Adipocyte (in vitro differentiated cells): ENCODE measurements around the gene TEF.

ENCODE experiments used
- DNase-seq: peaks from one replicate; pipeline ENCODE4 v3.0.0-alpha.2; 2015; ENCODE audit warnings: low read depth
- H3K27me3 ChIP-seq: replicated peaks from 2 replicates; pipeline ENCODE4 v1.7.0; 2013; ENCODE audit warnings: mild to moderate bottlenecking, low read length, moderate library complexity; ENCODE audit not compliant: control insufficient read depth, insufficient read depth
- H3K36me3 ChIP-seq: 2 replicates; pipeline ENCODE4 v1.7.0; 2013; ENCODE audit warnings: low read length, mild to moderate bottlenecking, moderate library complexity; ENCODE audit not compliant: control insufficient read depth, insufficient read depth, severe bottlenecking
- H3K4me1 ChIP-seq: 2 replicates; pipeline ENCODE4 v1.7.0; 2013; ENCODE audit warnings: mild to moderate bottlenecking, low read length, moderate library complexity; ENCODE audit not compliant: control insufficient read depth, insufficient read depth
- H3K4me3 ChIP-seq: 2 replicates; pipeline ENCODE4 v1.7.0; 2013; ENCODE audit warnings: mild to moderate bottlenecking, low read length, moderate library complexity
- H3K9ac ChIP-seq: 2 replicates; pipeline ENCODE4 v1.7.0; 2013; ENCODE audit warnings: mild to moderate bottlenecking, low read length, moderate library complexity
- H3K9me3 ChIP-seq: 2 replicates; pipeline ENCODE4 v1.7.0; 2013; ENCODE audit warnings: mild to moderate bottlenecking, low read length, moderate library complexity; ENCODE audit not compliant: control insufficient read depth

The TEF gene

GRCh38 chr22:41366323-41367029 is 15.3 kb upstream of the TEF start:
- Histone ChIP-seq H3K36me3 (no peaks in the 10 kb centered on the region), H3K4me1 (peaks cover 15% of the 10 kb centered on the region), H3K9ac (no peak overlapping the region), H3K4me3 (peak overlapping the region; percentile 18), H3K9me3 (no peaks in the 10 kb centered on the region), H3K27me3 (peaks cover 11% of the 10 kb centered on the region)
- no peak for DNase-seq

DNA sequence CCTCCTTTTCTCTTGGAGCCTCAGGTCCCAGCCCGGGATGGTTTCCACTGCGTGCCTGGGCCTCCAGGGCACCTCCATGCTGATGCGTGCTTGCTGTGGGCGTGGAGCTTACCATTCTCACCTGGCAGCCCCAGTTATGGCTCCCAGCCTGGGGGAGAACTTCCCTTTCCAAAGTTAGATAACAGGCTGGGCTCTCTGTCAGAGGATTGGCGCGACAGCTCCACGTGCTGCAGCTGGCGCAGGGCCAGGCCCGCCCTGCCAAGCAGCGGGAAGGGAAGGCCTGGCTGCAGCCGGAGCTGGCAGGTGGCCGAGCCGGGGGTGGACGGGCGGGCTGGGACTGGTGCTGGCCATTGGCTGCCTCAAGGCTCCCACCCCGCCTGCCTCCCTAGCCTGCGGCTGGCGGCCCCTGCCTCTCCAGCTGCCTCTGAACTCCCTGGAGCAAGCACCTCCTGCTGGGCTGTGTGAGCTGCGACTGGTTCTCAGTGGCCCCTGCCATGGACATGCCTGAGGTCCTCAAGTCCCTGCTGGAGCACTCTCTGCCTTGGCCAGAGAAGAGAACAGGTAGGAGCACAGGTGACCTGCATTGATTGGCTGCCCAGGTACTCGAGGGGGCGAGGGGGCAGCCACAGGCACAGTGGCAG is 14.6 kb upstream of the TEF start:
- peak; percentile 94 for DNase-seq

GRCh38 chr22:41367680-41368542 is 13.8 kb upstream of the TEF start:
- peak overlapping the region; percentile 56 for H3K9ac ChIP-seq
- H3K9me3 ChIP-seq = no peaks in the 10 kb centered on the region
- peak; percentile 40 for DNase-seq
- H3K4me3 ChIP-seq = peak overlapping the region; percentile 49
- H3K4me1 ChIP-seq = peaks cover 15% of the 10 kb centered on the region
- no peaks in the 10 kb centered on the region for H3K36me3 ChIP-seq
- H3K27me3 ChIP-seq = peaks cover 11% of the 10 kb centered on the region

More for the DNA sequence above, 14.6 kb upstream of the TEF start:
- Histone ChIP-seq H3K4me3 (peak overlapping the region; percentile 49), H3K9ac (peak overlapping the region; percentile 56), H3K36me3 (no peaks in the 10 kb centered on the region), H3K4me1 (peaks cover 15% of the 10 kb centered on the region), H3K27me3 (peaks cover 11% of the 10 kb centered on the region), H3K9me3 (no peaks in the 10 kb centered on the region)

DNA sequence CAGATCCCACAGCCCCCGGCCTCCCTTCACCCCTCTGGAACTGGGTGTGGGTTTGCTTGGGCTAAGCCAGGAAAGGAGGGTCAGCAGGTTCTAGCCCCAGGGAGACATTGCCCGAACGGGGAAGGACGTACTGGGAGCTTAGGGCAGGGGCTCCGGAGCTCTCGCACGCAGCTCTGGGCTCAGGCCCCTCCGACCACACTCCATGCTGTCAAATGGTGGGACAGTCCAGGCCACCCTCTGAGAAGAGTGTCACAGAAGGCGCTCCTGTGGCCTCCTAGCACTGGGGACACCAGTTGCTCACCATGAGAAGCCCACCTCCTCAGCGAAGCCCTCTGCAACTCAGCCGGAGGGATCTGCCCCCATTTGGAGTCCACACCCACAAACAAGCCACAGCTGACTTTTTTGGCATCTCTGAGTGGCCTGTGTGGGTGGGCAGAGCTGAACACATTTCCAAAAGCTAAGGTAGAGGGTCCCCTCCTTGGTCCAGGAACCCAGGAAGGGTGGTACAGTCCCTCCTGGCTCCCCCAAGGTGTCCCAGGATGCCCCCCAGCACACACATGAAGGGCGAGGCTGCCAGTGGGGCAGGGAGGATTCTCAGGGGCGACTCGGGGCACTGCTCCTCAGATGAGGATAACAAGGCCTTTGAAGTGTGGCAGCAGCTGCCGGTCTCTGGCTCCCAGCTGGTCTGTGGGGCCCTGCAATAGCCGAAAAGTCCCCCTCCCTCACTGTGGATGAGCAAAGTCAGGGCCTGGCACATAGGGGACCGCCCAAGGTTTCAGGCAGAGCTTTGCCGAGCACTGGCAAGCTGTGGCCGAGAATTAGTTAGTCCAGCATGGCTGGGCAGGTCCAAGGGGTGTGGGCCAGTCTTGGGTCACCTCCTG is 13.0 kb upstream of the TEF start:
- no peaks in the 10 kb centered on the region for H3K9me3 ChIP-seq
- peaks cover 11% of the 10 kb centered on the region for H3K27me3 ChIP-seq
- H3K4me3 ChIP-seq = no peak overlapping the region
- DNase-seq = no peak
- H3K36me3 ChIP-seq = no peaks in the 10 kb centered on the region
- peaks cover 15% of the 10 kb centered on the region for H3K4me1 ChIP-seq
- H3K9ac ChIP-seq = no peak overlapping the region

DNA sequence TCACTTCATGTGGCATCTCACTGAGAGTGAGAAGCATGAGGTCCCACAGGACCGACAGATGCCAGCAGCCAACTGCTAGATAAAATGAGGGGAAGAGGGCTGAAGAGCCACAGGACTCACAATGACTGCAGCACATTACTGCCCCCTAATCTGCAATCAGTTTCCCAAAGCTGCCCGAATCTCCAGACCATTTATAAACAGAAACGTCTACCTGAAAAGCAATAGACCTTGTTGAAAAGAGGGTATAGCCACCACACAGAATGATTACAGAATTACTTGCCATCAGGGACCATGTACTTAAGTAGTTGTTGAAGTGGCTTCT is 12.4 kb upstream of the TEF start:
- Histone ChIP-seq H3K36me3 (no peaks in the 10 kb centered on the region), H3K27me3 (peaks cover 11% of the 10 kb centered on the region), H3K4me1 (peaks cover 15% of the 10 kb centered on the region), H3K9ac (no peak overlapping the region), H3K9me3 (no peaks in the 10 kb centered on the region), H3K4me3 (no peak overlapping the region)
- DNase-seq = no peak

GRCh38 chr22:41369837-41370236 is 11.9 kb upstream of the TEF start:
- H3K36me3 ChIP-seq = no peaks in the 10 kb centered on the region
- DNase-seq = no peak
- H3K9me3 ChIP-seq = no peaks in the 10 kb centered on the region
- no peak overlapping the region for H3K4me3 ChIP-seq
- peaks cover 15% of the 10 kb centered on the region for H3K4me1 ChIP-seq
- H3K9ac ChIP-seq = no peak overlapping the region
- peaks cover 11% of the 10 kb centered on the region for H3K27me3 ChIP-seq

DNA sequence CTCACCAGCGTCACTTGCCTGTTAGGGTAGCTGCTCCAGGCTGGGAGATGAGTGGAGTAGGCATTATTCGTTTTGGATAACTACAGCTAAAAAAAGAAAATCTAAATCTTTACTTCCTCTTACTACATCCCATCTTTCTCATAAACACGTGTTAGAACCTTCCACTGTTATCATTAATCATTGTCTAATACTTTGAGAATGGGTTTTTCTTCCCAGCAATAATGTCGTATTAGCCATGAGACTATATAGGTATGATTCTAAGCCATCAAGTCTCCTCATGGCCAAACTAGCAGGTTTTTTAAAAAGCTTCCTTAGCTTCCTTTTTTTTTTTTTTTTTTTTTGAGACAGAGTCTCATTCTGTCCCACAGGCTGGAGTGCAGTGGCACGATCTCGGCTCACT is 3.9 kb upstream of the TEF start:
- Histone ChIP-seq H3K36me3 (no peaks in the 10 kb centered on the region), H3K27me3 (no peaks in the 10 kb centered on the region), H3K9ac (no peak overlapping the region), H3K4me1 (peaks cover 11% of the 10 kb centered on the region), H3K4me3 (no peak overlapping the region), H3K9me3 (no peaks in the 10 kb centered on the region)
- DNase-seq = no peak

DNA sequence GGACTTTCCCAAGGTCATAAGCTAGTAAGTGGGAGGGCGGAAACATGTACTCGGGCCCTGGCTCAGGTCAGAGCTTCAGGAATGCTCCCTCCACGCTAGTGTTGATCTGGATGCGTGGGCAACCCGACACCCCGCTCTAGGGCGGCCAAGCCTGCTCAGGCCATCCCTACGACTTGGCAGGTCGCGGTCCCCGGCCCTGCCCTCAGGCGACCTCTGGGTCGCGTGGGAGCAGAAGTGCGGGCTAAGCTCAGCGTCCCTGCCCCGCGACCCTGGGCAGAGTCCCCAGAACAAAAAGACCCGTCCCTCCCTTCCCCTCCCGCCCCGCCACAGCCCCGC is 781 bp upstream of the TEF start:
- peak; percentile 94 for DNase-seq
- no peaks in the 10 kb centered on the region for H3K36me3 ChIP-seq
- H3K27me3 ChIP-seq = no peaks in the 10 kb centered on the region
- no peaks in the 10 kb centered on the region for H3K9me3 ChIP-seq
- H3K4me1 ChIP-seq = peaks cover 19% of the 10 kb centered on the region
- H3K9ac ChIP-seq = peak overlapping the region; percentile 95
- H3K4me3 ChIP-seq = peak overlapping the region; percentile 82

DNA sequence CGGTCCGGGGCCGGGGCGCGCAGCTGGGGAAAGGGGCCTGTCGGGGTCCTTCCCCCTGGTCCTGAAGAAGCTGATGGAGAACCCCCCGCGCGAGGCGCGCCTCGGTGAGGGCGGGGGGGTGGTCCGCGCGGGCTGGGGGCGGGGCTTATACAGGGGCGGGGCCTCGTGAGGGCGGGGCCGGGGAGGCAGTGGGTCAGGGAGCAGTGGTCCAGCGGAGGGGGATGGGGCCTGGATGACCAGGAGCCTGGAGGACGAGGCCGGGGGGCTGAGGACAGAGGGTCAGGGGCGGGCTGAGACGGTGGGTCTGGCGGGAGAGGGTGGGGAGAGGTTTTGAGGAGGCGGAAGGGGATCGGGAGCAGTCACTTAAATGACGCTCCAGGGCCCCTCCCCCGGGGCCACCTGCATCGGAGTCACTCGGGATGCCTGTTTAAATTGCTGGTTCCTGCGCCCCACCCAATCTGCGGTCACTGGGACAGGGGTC is 396 bp downstream of the TEF start:
- Histone ChIP-seq H3K9ac (peak overlapping the region; percentile 92), H3K4me1 (peaks cover 19% of the 10 kb centered on the region), H3K36me3 (peaks cover 2% of the 10 kb centered on the region), H3K9me3 (no peaks in the 10 kb centered on the region), H3K27me3 (no peaks in the 10 kb centered on the region), H3K4me3 (peak overlapping the region; percentile 93)
- DNase-seq = peak; percentile 82

GRCh38 chr22:41382610-41383009 is 868 bp downstream of the TEF start:
- peaks cover 6% of the 10 kb centered on the region for H3K36me3 ChIP-seq
- H3K4me1 ChIP-seq = peaks cover 17% of the 10 kb centered on the region
- DNase-seq = peak; percentile 14
- peak overlapping the region; percentile 92 for H3K9ac ChIP-seq
- H3K4me3 ChIP-seq = peak overlapping the region; percentile 93
- H3K9me3 ChIP-seq = no peaks in the 10 kb centered on the region
- H3K27me3 ChIP-seq = no peaks in the 10 kb centered on the region
